ENCODE results near the gene DMTF1.
A peak's percentile ranks its signal among the peaks of the same experiment; 100 is the strongest.
"Not testable (repeated sequence)": the region's sequence is repeated elsewhere in the genome, so short reads cannot be mapped to it uniquely, and the experiment has no call there.

Gene DMTF1

GRCh38 chr7:87199241-87199640 lies 47.0 kb downstream of the DMTF1 start:
- no peak for DNase-seq (ENCODE audit: low read depth)

GRCh38 chr7:87199700-87200450 lies 47.6 kb downstream of the DMTF1 start:
- no peak for DNase-seq (ENCODE audit: low read depth)

- DNase-seq (ENCODE audit: low read depth), result no peak
These were observed 50.0 kb downstream of the DMTF1 start for GRCh38 chr7:87202208-87202607.

- no peak for DNase-seq (ENCODE audit: low read depth)
These were observed 50.5 kb downstream of the DMTF1 start for GRCh38 chr7:87202705-87203104.

- DNase-seq (ENCODE audit: low read depth), result not testable (repeated sequence)
These were observed 51.7 kb downstream of the DMTF1 start for GRCh38 chr7:87203929-87204328.

- no peak for DNase-seq (ENCODE audit: low read depth)
These were observed 52.7 kb downstream of the DMTF1 start for GRCh38 chr7:87204933-87205332.

- DNase-seq (ENCODE audit: low read depth), result not testable (repeated sequence)
These were observed 53.4 kb downstream of the DMTF1 start for GRCh38 chr7:87205701-87206100.

- DNase-seq (ENCODE audit: low read depth), result no peak
These were observed 54.1 kb downstream of the DMTF1 start for GRCh38 chr7:87206361-87206760.

GRCh38 chr7:87209295-87209924 lies 57.2 kb downstream of the DMTF1 start:
- DNase-seq (ENCODE audit: low read depth), result no peak

GRCh38 chr7:87210506-87210905 lies 58.3 kb downstream of the DMTF1 start:
- no peak for DNase-seq (ENCODE audit: low read depth)

- DNase-seq (ENCODE audit: low read depth), result no peak
These were observed 60.2 kb downstream of the DMTF1 start for GRCh38 chr7:87212498-87212897.

GRCh38 chr7:87213252-87213651 lies 61.0 kb downstream of the DMTF1 start:
- no peak for DNase-seq (ENCODE audit: low read depth)

GRCh38 chr7:87213811-87214210 lies 61.6 kb downstream of the DMTF1 start:
- no peak for DNase-seq (ENCODE audit: low read depth)

- no peak for DNase-seq (ENCODE audit: low read depth)
These were observed 62.8 kb downstream of the DMTF1 start for GRCh38 chr7:87215046-87215445.

- DNase-seq (ENCODE audit: low read depth), result no peak
These were observed 64.7 kb downstream of the DMTF1 start for GRCh38 chr7:87216701-87217508.

- DNase-seq (ENCODE audit: low read depth), result no peak
These were observed 65.9 kb downstream of the DMTF1 start for GRCh38 chr7:87217983-87218653.

- DNase-seq (ENCODE audit: low read depth), result no peak
These were observed 66.7 kb downstream of the DMTF1 start for GRCh38 chr7:87218796-87219544.

GRCh38 chr7:87219545-87220025 lies 67.3 kb downstream of the DMTF1 start, which contains the start of gene TMEM243:
TMEM243 (minus strand) TSS chr7:87219732; CDS start chr7:87219503, 229 bp downstream.
- DNase-seq (ENCODE audit: low read depth), result peak; percentile 46

GRCh38 chr7:87220026-87220733 lies 67.9 kb downstream of the DMTF1 start:
- DNase-seq (ENCODE audit: low read depth), result peak; percentile 70

- no peak for DNase-seq (ENCODE audit: low read depth)
These were observed 68.5 kb downstream of the DMTF1 start for GRCh38 chr7:87220734-87221215.

Data from stimulated activated CD8-positive, alpha-beta memory T cell treated with anti-CD3 and anti-CD28 coated beads, Interleukin-7, amount 100 ng/mL, for 24 hours (primary cell).